ENCODE results near the gene P2RY14.

DNA sequence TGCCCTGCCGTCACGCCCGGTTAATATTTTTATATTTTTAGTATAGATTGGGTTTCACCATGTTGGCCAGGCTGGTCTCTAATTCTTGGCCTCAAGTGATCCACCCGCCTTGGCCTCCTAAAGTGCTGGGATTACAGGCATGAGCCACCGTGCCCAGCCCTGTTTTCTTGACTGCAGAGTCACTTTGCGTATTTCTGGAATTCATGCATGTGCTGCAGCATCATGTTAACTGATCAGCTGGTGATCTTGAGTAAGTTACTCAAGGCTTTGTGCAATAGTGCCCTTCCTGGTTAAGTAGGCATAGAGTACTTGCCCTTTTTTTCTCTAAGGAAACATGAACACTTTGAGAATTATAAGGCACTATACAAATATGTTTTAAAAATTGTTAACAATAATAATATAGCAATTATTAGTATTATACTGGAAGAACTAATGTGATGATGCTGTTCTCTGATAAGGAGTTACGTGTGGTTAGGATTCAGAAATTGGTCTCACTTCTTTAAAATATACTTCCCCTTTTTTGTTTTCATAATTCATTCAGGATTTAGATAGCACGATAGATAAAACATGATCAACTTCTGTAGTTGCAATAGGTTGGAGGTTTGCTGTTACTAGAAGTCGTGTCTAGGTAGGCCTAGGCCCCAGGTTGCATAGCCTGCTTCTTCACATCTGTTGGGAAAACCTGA, 108.9 kb downstream of the P2RY14 start:
- TF ChIP-seq, protein P1, sequence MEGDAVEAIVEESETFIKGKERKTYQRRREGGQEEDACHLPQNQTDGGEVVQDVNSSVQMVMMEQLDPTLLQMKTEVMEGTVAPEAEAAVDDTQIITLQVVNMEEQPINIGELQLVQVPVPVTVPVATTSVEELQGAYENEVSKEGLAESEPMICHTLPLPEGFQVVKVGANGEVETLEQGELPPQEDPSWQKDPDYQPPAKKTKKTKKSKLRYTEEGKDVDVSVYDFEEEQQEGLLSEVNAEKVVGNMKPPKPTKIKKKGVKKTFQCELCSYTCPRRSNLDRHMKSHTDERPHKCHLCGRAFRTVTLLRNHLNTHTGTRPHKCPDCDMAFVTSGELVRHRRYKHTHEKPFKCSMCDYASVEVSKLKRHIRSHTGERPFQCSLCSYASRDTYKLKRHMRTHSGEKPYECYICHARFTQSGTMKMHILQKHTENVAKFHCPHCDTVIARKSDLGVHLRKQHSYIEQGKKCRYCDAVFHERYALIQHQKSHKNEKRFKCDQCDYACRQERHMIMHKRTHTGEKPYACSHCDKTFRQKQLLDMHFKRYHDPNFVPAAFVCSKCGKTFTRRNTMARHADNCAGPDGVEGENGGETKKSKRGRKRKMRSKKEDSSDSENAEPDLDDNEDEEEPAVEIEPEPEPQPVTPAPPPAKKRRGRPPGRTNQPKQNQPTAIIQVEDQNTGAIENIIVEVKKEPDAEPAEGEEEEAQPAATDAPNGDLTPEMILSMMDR (IDR thresholded peaks at IDR 0.05; ENCODE audit: borderline replicate concordance, extremely low read depth, low read length, poor library complexity, severe bottlenecking) = no peak
- TF ChIP-seq EZH2 (IDR thresholded peaks at IDR 0.05; ENCODE audit: borderline replicate concordance, low read depth, low read length, severe bottlenecking) = no peak

Measured in DND-41 (cell line).